H1 (cell line): ENCODE measurements around the gene CASP4. TPM values are rescaled to one million over a fixed set of nuclear protein-coding genes. Genes with fewer than 3 reads are reported as not detected.

Experiments used
- CREB1 ChIP-seq: IDR thresholded peaks from 2 replicates; pipeline ENCODE4 v1.6.1; 2012; ENCODE audit warnings: inconsistent platforms
- FOSL1 ChIP-seq: IDR thresholded peaks from 2 replicates; pipeline ENCODE4 v1.6.1; 2011; ENCODE audit warnings: mild to moderate bottlenecking, low read depth, low read length, moderate library complexity; ENCODE audit not compliant: insufficient read depth
- RXRA ChIP-seq: IDR thresholded peaks from 2 replicates; pipeline ENCODE4 v1.6.1; 2011; ENCODE audit warnings: low read depth, mild to moderate bottlenecking, low read length, moderate library complexity; ENCODE audit not compliant: insufficient read depth
- SIRT6 ChIP-seq: IDR thresholded peaks from one replicate; pipeline ENCODE4 v1.7.1; 2012; ENCODE audit warnings: low read length, inconsistent platforms
- SP4 ChIP-seq: IDR thresholded peaks from 2 replicates; pipeline ENCODE4 v1.6.1; 2012; ENCODE audit warnings: low read length, inconsistent platforms
- TCF12 ChIP-seq: IDR thresholded peaks from 2 replicates; pipeline ENCODE4 v1.6.1; 2011; ENCODE audit warnings: low read depth, mild to moderate bottlenecking, low read length
- ZNF274 ChIP-seq: IDR thresholded peaks from 2 replicates; pipeline ENCODE4 v1.7.0; 2012; ENCODE audit warnings: low read length, borderline replicate concordance; ENCODE audit errors: extremely low read depth
- polyA plus RNA-seq, 7 experiments: library from polyadenylated mRNA; depleted of rRNA in 3 of 7; stranded (reverse) in 5 of 7; unstranded in 2 of 7; fragments of >200 nt in 5 of 7; fragments of 200-250 nt in 2 of 7; gene quantifications; 1 replicate in 5 of 7; 2 replicates in 1 of 7; 4 replicates in 1 of 7; pipeline versions ENCODE4 v1.2.1 to v1.2.3, GENCODE V29; 2011 to 2013; ENCODE audit warnings: missing spikeins in 2 of 7, mixed read lengths in 2 of 7
- total RNA-seq: library from RNA; stranded (reverse); fragmentation: NEBNext Ultra II Directional; extraction: Animal tissue kit (Norgen Biotek cat#: 25700); gene quantifications from 2 replicates; pipeline ENCODE4 v1.2.1, GENCODE V29; 2021
- TF ChIP-seq, protein P1 (sequence below): IDR thresholded peaks from 2 replicates; pipeline ENCODE4 v1.6.1; 2011; ENCODE audit warnings: low read depth, mild to moderate bottlenecking, low read length; ENCODE audit not compliant: insufficient read depth

CASP4 gene
- total and polyA plus RNA-seq, 2 of the 8 experiments (the other 6 are each of a cell fraction or from before 2014, with no cell fraction given) = 0.09 TPM; not detected in 1

DNA sequence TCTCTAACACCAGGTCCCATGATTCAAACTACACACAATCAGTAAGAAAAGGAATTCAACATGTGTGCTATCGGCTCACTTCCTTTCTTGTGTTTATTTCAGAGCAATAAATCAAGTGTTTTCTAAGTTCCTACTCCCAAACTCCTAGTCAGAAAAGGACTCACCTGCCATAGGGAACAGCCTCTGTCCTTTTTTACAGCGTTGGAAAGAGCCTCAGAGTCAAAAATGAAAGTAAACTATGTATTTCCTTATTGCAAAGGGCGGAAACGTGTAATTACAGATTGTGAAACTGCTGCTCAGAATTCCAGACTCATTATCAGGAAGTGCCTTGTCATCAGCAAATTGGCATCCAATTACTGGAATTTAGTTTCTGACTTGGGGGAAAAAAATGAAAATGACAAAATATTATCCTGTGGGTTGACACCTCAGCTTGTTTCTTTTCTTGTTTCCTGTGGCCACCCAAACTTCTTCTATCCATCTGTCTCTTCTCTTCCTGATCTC, at the start of gene CASP4 (continued):
- TF ChIP-seq CREB1 = no peak
- TF ChIP-seq RXRA = no peak
- TF ChIP-seq, protein P1, sequence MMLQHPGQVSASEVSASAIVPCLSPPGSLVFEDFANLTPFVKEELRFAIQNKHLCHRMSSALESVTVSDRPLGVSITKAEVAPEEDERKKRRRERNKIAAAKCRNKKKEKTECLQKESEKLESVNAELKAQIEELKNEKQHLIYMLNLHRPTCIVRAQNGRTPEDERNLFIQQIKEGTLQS = no peak
- no peak for TF ChIP-seq TCF12
- TF ChIP-seq SP4 = no peak
- no peak for TF ChIP-seq ZNF274
- no peak for TF ChIP-seq FOSL1
- TF ChIP-seq SIRT6 = no peak
- TF ChIP-seq, all 59 proteins: peak for 0
